AG10803 (cell line): Measurements from ENCODE around the gene PACSIN2.
"Not testable (repeated sequence)": the region's sequence is repeated elsewhere in the genome, so short reads cannot be mapped to it uniquely, and the experiment has no call there.

ENCODE experiments used
- DNase-seq: peaks from one replicate; pipeline ENCODE4 v3.0.0; 2010; ENCODE audit warnings: low read depth
- H3K4me3 ChIP-seq: 2 replicates; pipeline ENCODE4 v1.5.1; 2011; ENCODE audit warnings: mild to moderate bottlenecking, low read length, control low read depth
- CTCF ChIP-seq: conservative IDR thresholded peaks from 2 replicates; pipeline ENCODE4 v1.5.1; 2011; ENCODE audit warnings: mild to moderate bottlenecking, low read length, control low read depth, inconsistent platforms

Gene PACSIN2

GRCh38 chr22:42978453-42979103 is 36.4 kb downstream of the PACSIN2 start:
- H3K4me3 ChIP-seq = no peak overlapping the region; the same call in 1 of the 2 replicates
- peak; percentile 78 for DNase-seq
- TF ChIP-seq CTCF = no peak

- TF ChIP-seq CTCF = no peak
- DNase-seq = no peak
- H3K4me3 ChIP-seq = no peak overlapping the region
Measured at GRCh38 chr22:42977569-42977968, 37.4 kb downstream of the PACSIN2 start.

- no peak overlapping the region for H3K4me3 ChIP-seq
- TF ChIP-seq CTCF = no peak
- DNase-seq = no peak
Measured at GRCh38 chr22:42976217-42976933, 38.6 kb downstream of the PACSIN2 start.

GRCh38 chr22:42974223-42974622 is 40.7 kb downstream of the PACSIN2 start:
- no peak for DNase-seq
- no peak overlapping the region for H3K4me3 ChIP-seq
- no peak for TF ChIP-seq CTCF

GRCh38 chr22:42973536-42973881 is 41.4 kb downstream of the PACSIN2 start:
- no peak overlapping the region for H3K4me3 ChIP-seq
- no peak for TF ChIP-seq CTCF
- DNase-seq = no peak

- no peak for DNase-seq
- TF ChIP-seq CTCF = no peak
- H3K4me3 ChIP-seq = no peak overlapping the region
Measured at GRCh38 chr22:42972649-42973535, 42.1 kb downstream of the PACSIN2 start.

- not testable (repeated sequence) for DNase-seq
Measured at GRCh38 chr22:42971473-42971860, 43.5 kb downstream of the PACSIN2 start.

More at GRCh38 chr22:42971473-42971860, 43.5 kb downstream of the PACSIN2 start:
- not testable (repeated sequence) for H3K4me3 ChIP-seq
